HG03354 (cell line): ENCODE results near the gene TMEM11.

ENCODE experiments used
- ATAC-seq: cut with Tn5 transposase; IDR thresholded peaks from one replicate; pipeline ENCODE4 v1.9.1; 2021; ENCODE audit warnings: mild to moderate bottlenecking; ENCODE audit not compliant: unreplicated experiment, poor library complexity, severe bottlenecking

TMEM11 gene

GRCh38 chr17:21214015-21214776, at the start of gene TMEM11:
TMEM11 (minus strand) TSS chr17:21214161; CDS start chr17:21214152, 9 bp downstream.
- peak; percentile 93 for ATAC-seq

- no peak for ATAC-seq
These were observed 49.4 kb upstream of the TMEM11 start for GRCh38 chr17:21263376-21263775.

GRCh38 chr17:21262259-21262993, 48.5 kb upstream of the TMEM11 start:
- ATAC-seq: no peak

- no peak for ATAC-seq
These were observed 44.6 kb upstream of the TMEM11 start for GRCh38 chr17:21258593-21258992.

- peak; percentile 5 for ATAC-seq
These were observed 39.9 kb upstream of the TMEM11 start for GRCh38 chr17:21253646-21254441.

- peak; percentile 90 for ATAC-seq
These were observed 39.1 kb upstream of the TMEM11 start, which contains the start of gene NATD1 for GRCh38 chr17:21252796-21253645. NATD1 (minus strand) TSS chr17:21253410; CDS start chr17:21253264, 146 bp downstream.

- no peak for ATAC-seq
These were observed 38.4 kb upstream of the TMEM11 start for GRCh38 chr17:21252289-21252795.

GRCh38 chr17:21251337-21252010, 37.5 kb upstream of the TMEM11 start:
- ATAC-seq: no peak

GRCh38 chr17:21250854-21251253, 36.9 kb upstream of the TMEM11 start:
- ATAC-seq: no peak

- ATAC-seq: no peak
These were observed 36.2 kb upstream of the TMEM11 start for GRCh38 chr17:21249920-21250703.

GRCh38 chr17:21249086-21249795, 35.3 kb upstream of the TMEM11 start:
- no peak for ATAC-seq

- ATAC-seq: no peak
These were observed 34.5 kb upstream of the TMEM11 start for GRCh38 chr17:21248500-21248899.

- no peak for ATAC-seq
These were observed 33.7 kb upstream of the TMEM11 start for GRCh38 chr17:21247552-21248258.

- no peak for ATAC-seq
These were observed 32.7 kb upstream of the TMEM11 start for GRCh38 chr17:21246698-21247097.

GRCh38 chr17:21245639-21246084, 31.7 kb upstream of the TMEM11 start:
- ATAC-seq: no peak

GRCh38 chr17:21243516-21244303, 29.7 kb upstream of the TMEM11 start:
- no peak for ATAC-seq
